Large intestine (tissue), 3 donors: ENCODE measurements around the gene TMOD2. TPM values are rescaled to one million over a fixed set of nuclear protein-coding genes. Genes with fewer than 3 reads are reported as not detected.

Experiments
- DNase-seq, 2 donors: peaks; one replicate each; pipeline versions ENCODE4 v3.0.0 to v3.0.0-alpha.2; 2013
- H3K27ac ChIP-seq: one replicate; pipeline ENCODE4 v1.5.1; 2013; ENCODE audit warnings: low read length
- H3K27me3 ChIP-seq: 2 replicates; pipeline ENCODE4 v1.6.1; 2013; ENCODE audit warnings: low read length; ENCODE audit not compliant: control insufficient read depth, insufficient read depth
- H3K36me3 ChIP-seq: 2 replicates; pipeline ENCODE4 v1.6.1; 2013; ENCODE audit warnings: low read length; ENCODE audit not compliant: control insufficient read depth, insufficient read depth
- H3K4me1 ChIP-seq: one replicate; pipeline ENCODE4 v1.6.1; 2013; ENCODE audit warnings: low read length; ENCODE audit not compliant: control insufficient read depth, insufficient read depth
- H3K4me3 ChIP-seq: one replicate; pipeline ENCODE4 v1.5.1; 2013; ENCODE audit warnings: low read length
- H3K9me3 ChIP-seq: one replicate; pipeline ENCODE4 v1.6.1; 2013; ENCODE audit warnings: mild to moderate bottlenecking, low read depth, low read length, moderate library complexity; ENCODE audit not compliant: control insufficient read depth
- WGBS: methylation state at CpG from one replicate; pipeline ENCODE4 v1.1.5; 2013; ENCODE audit warnings: low lambda C conversion rate; ENCODE audit not compliant: insufficient coverage; 5-methylcytosine and 5-hydroxymethylcytosine counted together
- polyA plus RNA-seq: library from polyadenylated mRNA; unstranded; fragments of 120-200 nt; gene quantifications from one replicate; pipeline ENCODE4 v1.2.1, GENCODE V29; 2013

Gene TMOD2
- polyA plus RNA-seq, 1 donor = 12.4 TPM

DNA sequence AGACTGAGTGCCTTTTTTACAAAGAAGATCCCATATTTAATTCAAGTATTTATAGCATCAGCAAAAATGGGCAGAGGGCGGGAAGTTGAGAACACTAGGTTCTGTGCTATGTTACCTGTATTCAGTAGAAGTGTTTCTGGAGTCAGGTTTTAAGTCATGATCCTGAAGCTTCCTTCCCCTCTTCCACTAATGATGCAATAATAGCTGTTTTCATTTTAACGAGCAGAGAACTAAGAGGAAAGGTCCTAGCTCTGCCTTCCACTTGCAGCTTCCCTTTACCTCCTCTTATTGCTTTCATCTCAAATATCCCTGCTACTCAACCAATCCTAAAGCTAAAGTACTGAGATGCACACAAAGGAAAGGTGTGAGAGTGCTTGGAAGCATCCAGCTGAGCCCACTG lies 61.2 kb downstream of the TMOD2 start:
- Histone ChIP-seq H3K4me3 (no peak overlapping the region), H3K36me3 (no peaks in the 10 kb centered on the region), H3K9me3 (no peaks in the 10 kb centered on the region), H3K4me1 (peaks cover 19% of the 10 kb centered on the region), H3K27me3 (no peaks in the 10 kb centered on the region), H3K27ac (no peak overlapping the region)
- no peak for DNase-seq
- WGBS = no CpG with 5 or more reads among the region's 2 CpGs

DNA sequence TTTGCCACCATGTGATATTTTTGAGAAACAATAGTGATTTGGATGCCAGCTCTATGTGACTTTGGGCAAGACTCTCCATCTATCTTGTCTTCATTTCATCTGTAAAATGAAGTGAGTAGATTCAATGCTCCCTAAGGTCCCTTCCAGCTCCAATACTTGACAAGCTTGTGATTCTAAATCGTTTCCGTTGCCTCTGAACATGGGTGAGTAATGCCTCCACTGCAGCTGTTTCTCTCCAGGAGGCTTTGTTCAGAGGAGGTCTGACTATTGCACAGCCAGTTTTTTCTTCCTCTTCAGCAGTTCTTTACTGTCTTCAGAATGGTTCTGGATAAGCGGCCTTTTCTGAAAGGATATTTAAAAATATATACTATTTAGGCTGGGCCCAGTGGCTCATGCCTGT lies 63.2 kb downstream of the TMOD2 start:
- no peaks in the 10 kb centered on the region for H3K36me3 ChIP-seq
- H3K9me3 ChIP-seq = no peaks in the 10 kb centered on the region
- no peak overlapping the region for H3K4me3 ChIP-seq
- peaks cover 12% of the 10 kb centered on the region for H3K4me1 ChIP-seq
- WGBS = no CpG with 5 or more reads among the region's 3 CpGs
- H3K27me3 ChIP-seq = no peaks in the 10 kb centered on the region
- DNase-seq = no peak
- no peak overlapping the region for H3K27ac ChIP-seq

DNA sequence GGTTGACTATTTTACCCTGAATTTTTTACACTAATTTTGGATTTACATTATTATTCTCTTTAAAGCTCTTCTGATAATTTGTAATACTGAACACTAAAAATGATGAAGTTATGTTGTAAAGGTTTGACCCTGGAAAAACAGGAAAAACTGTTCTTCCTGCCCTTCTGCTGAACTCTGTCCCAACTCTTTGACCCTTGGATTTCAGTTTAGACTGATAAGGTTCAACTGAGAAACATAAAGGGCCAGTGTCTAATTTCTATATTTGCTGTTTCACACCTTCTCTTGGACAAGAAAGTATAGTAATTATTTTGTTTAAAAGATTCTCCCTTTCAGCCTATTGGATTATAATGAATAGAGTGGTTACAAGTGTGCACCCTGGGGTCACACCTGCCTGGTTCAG lies 65.2 kb downstream of the TMOD2 start:
- peaks cover 5% of the 10 kb centered on the region for H3K9me3 ChIP-seq
- no peak overlapping the region for H3K4me3 ChIP-seq
- H3K27ac ChIP-seq = no peak overlapping the region
- H3K27me3 ChIP-seq = no peaks in the 10 kb centered on the region
- DNase-seq = peak; percentile 56 to 82
- no peaks in the 10 kb centered on the region for H3K36me3 ChIP-seq
- H3K4me1 ChIP-seq = peaks cover 12% of the 10 kb centered on the region

DNA sequence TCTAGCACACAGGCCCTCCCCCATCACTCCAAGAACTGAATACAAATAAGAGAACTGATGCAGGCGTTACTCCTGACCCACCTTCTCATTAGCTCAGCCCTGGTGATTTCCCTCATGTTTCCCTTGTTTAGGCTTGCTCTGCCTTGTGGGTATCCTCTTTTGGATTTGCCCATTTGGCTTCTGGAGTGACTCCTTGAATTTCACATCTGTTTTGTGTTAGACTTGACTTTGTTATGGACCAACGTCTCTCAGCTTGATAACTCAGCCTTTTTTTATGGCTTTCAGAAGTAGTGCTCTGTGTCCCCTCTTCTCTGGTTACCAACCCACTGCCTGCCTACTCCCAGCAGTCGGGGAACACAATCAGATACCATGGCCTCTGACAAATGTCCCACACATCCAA lies 66.8 kb downstream of the TMOD2 start:
- H3K27ac ChIP-seq = no peak overlapping the region
- H3K4me3 ChIP-seq = no peak overlapping the region
- H3K27me3 ChIP-seq = no peaks in the 10 kb centered on the region
- DNase-seq = no peak
- peaks cover 7% of the 10 kb centered on the region for H3K9me3 ChIP-seq
- no peaks in the 10 kb centered on the region for H3K36me3 ChIP-seq
- H3K4me1 ChIP-seq = peaks cover 12% of the 10 kb centered on the region
- WGBS = 60% methylated on average over 1 of the region's 3 CpGs

DNA sequence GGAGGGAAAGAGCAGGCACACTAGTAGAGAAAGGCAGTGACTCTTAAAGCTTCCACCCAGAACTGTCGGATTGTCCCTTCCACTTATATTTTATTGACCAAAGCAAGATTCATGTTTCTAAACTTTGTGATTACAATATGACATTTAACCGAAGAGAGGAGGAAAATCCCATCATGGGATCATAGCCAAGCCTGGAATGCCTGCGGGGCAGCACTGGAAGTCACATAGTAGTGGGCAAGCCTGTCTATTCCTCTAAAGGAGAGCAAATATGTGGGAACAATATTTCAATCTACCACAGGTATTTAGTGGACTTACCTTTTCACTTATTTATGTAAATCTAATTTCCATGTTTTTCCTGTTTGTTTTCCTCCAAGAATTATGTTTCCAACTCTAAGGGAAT lies 74.3 kb downstream of the TMOD2 start:
- Histone ChIP-seq H3K36me3 (no peaks in the 10 kb centered on the region), H3K4me1 (no peaks in the 10 kb centered on the region), H3K4me3 (no peak overlapping the region), H3K9me3 (peaks cover 7% of the 10 kb centered on the region), H3K27me3 (no peaks in the 10 kb centered on the region), H3K27ac (no peak overlapping the region)
- no peak for DNase-seq
- no CpG with 5 or more reads among the region's 3 CpGs for WGBS

DNA sequence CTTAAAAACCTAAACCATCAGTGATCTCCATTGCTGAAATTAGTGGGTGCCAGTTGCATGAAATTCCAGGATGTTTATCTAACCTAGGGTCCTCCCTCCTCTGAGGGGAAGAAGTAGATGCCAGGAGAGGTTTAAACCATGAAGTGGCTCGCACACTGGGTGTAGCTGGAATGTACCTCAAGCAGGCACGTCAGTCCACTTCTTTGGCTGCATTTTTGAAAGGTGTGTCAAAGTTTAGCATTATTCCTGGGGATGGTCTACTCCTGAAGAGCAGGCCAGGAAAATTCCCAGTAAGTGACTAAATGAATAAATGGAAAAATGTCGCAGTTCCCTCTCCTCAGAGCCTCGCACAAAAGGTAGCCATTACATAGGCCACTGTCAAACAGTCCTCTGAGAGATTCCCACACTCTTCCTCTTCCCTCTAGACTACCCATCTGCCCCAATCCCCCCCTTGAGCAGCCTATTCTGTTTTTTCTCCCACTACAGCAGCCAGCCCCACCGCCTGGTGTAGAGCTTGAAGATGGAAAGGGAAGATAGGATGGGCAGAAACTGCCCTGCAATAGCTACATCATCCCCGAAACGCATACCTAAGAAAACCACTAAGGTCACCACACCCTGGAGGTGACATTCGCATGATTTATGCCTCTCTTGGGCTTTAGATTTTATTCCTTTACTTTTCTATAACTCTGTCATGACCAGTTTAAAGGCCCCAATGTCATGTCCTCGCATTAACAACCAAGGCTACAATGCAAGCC lies 77.4 kb downstream of the TMOD2 start:
- H3K4me3 ChIP-seq = no peak overlapping the region
- no peak overlapping the region for H3K27ac ChIP-seq
- H3K9me3 ChIP-seq = no peaks in the 10 kb centered on the region
- no peaks in the 10 kb centered on the region for H3K27me3 ChIP-seq
- H3K4me1 ChIP-seq = peaks cover 3% of the 10 kb centered on the region
- no peak for DNase-seq
- no peaks in the 10 kb centered on the region for H3K36me3 ChIP-seq
- WGBS = 100% methylated on average over 1 of the region's 9 CpGs

DNA sequence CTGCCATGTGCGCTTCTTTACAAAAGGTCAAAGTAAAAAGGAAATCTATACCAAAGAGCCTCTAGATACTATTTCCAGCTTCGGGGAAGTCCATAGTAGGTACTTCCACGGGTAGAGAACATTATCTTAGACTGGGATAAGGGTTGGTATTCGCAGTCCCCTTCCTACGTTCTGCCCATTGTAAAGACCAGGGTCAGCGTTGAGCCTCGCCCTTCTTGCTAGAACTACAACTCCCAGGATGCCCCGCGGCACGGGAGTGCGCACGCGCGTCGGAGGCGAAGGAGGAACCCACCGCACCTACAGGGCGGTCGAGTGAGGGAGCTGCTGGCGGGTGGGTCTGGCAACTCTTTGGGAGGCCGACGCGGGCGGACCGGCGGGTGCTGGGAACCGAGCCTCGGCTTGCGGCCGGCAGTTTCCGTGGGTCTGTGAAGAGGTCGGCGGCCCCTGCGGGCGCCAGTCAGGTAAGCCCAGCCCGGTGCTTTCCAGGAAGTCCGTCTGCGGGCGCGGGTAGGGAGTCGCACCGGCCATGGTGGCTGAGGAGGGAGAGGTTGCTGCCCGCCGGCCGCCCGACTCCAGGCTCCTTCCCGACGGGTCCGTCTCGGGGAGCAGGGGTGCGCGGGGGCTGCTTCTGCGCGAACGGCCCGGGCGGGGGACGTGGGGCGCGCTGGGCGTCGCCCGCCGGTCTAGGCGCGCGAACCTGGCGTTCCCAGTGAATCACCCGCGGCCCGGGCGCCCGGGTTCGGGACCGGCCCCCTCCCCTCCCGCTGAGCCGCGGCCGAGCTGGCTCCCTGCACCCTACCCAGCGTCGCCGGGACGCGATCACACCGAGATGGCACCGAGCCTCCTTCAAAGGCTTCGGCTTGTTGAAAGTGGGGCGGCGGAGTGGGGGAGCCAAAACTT lies 78.2 kb downstream of the TMOD2 start, which contains the start of gene TMOD3:
TMOD3 (plus strand) TSS at position 278 of the 900 bp plus-strand sequence. CDS start 33,232 bp downstream, outside the sequence.
- H3K4me1 ChIP-seq = peaks cover 3% of the 10 kb centered on the region
- no CpG with 5 or more reads among the region's 89 CpGs for WGBS
- no peaks in the 10 kb centered on the region for H3K36me3 ChIP-seq
- no peaks in the 10 kb centered on the region for H3K27me3 ChIP-seq
- H3K4me3 ChIP-seq = peak within 1 kb of the TSS; percentile 95
- peak; percentile 91 to 92 for DNase-seq
- peak within 1 kb of the TSS; percentile 97 for H3K27ac ChIP-seq
- no peaks in the 10 kb centered on the region for H3K9me3 ChIP-seq

DNA sequence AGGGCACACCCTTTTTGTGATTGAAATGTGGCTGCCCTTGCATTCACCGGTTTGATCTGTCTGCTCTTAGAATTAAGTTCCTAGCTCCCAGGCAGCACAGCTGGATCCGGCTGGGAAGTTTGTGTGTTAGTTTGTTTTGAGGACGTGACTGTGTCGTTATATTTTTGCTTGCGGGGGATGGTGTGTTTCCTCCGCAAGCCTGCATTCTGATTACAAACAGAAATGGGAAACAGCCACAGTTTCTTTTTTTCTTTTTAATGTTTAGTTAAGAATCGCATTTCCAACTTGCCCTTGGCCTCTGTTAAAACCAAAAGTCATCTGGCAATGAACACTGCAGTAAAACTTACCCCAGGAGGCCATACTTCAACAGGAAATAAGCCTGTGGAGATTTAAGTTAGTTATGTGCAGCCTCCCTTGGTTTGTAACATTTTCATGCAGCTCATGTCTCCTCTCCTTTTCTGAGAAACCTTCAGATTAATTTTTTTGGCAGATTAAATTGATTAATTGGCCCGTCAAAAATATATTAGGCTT lies 78.9 kb downstream of the TMOD2 start:
- Histone ChIP-seq H3K27ac (peak overlapping the region; percentile 97), H3K4me1 (peaks cover 3% of the 10 kb centered on the region), H3K4me3 (peak overlapping the region; percentile 95), H3K36me3 (no peaks in the 10 kb centered on the region), H3K27me3 (no peaks in the 10 kb centered on the region), H3K9me3 (no peaks in the 10 kb centered on the region)
- peak in 1 of 2 donors; percentile 62 for DNase-seq
- 22% methylated on average over 1 of the region's 8 CpGs for WGBS

DNA sequence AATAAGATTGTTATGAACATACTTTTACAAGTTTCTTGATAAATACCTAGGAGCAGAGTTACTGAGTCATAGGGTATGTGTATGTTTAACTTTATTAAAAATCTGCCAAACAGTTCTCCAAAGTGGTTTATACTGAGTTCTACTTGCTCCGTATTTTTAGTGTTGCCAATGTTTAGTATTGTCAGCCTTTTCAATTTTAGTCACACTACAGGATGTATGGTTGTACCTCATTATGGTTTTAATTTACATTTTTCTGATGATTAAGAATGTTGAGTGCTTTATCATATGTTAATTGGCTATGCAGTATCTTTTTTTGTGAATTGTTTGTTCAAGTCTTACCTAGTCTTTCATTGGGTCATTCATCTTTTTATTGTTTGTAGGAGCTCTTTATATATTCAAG lies 82.4 kb downstream of the TMOD2 start:
- no peak for DNase-seq
- Histone ChIP-seq H3K4me3 (no peak overlapping the region), H3K27ac (no peak overlapping the region), H3K4me1 (peaks cover 6% of the 10 kb centered on the region), H3K36me3 (no peaks in the 10 kb centered on the region), H3K9me3 (no peaks in the 10 kb centered on the region), H3K27me3 (no peaks in the 10 kb centered on the region)
- WGBS = 100% methylated on average over 1 of the region's 1 CpG

DNA sequence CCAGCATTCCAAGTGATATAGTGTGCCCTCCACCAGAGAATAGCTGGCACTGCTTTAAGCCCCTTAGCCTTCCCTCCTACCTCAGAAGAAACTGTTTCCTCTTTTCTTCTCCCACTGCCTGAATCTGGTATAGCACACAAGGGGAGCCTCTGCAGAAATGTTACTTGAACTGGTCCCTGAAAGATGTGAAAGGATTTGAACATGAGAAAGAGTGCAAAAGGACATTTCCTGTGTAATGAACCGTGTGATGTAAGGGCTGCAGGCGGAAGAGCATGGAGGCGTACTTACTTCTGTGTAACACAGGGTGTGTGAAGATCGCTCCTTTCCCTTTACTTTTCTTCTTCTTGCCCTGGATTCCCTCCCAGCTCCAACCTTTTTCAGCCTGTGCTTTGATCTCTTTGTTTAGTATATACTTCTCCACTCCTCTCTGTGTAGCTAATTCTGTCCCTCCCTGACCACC lies 86.4 kb downstream of the TMOD2 start:
- Histone ChIP-seq H3K4me3 (no peak overlapping the region), H3K27ac (no peak overlapping the region), H3K36me3 (no peaks in the 10 kb centered on the region), H3K9me3 (no peaks in the 10 kb centered on the region), H3K27me3 (no peaks in the 10 kb centered on the region), H3K4me1 (peaks cover 12% of the 10 kb centered on the region)
- WGBS = 37% methylated on average over 2 of the region's 4 CpGs
- peak in 1 of 2 donors; percentile 45 for DNase-seq
